Astrocyte of the cerebellum (primary cell): ENCODE data around the gene PLCXD3.

Source experiments
- DNase-seq: peaks from one replicate; pipeline ENCODE4 v3.0.0-alpha.2; 2011; ENCODE audit warnings: low read depth
- H3K4me3 ChIP-seq: 2 replicates; pipeline ENCODE4 v1.5.1; 2011; ENCODE audit warnings: mild to moderate bottlenecking, low read depth, low read length, moderate library complexity
- in situ Hi-C: cut with HindIII; loops from 2 replicates; pipeline ENCODE4 v1.10.0; 2017; ENCODE audit warnings: low sequenced_read_pairs
- TF ChIP-seq, protein P1 (sequence below): IDR thresholded peaks from 2 replicates; pipeline ENCODE4 v1.5.1; 2012; ENCODE audit warnings: low read length, low read depth, moderate library complexity, mild to moderate bottlenecking; ENCODE audit errors: missing control alignments

PLCXD3 gene

GRCh38 chr5:41402845-41403244, 107.6 kb downstream of the PLCXD3 start:
- in situ Hi-C loops: no loop called here
- no peak for DNase-seq
- H3K4me3 ChIP-seq: no peak overlapping the region
- TF ChIP-seq, protein P1, sequence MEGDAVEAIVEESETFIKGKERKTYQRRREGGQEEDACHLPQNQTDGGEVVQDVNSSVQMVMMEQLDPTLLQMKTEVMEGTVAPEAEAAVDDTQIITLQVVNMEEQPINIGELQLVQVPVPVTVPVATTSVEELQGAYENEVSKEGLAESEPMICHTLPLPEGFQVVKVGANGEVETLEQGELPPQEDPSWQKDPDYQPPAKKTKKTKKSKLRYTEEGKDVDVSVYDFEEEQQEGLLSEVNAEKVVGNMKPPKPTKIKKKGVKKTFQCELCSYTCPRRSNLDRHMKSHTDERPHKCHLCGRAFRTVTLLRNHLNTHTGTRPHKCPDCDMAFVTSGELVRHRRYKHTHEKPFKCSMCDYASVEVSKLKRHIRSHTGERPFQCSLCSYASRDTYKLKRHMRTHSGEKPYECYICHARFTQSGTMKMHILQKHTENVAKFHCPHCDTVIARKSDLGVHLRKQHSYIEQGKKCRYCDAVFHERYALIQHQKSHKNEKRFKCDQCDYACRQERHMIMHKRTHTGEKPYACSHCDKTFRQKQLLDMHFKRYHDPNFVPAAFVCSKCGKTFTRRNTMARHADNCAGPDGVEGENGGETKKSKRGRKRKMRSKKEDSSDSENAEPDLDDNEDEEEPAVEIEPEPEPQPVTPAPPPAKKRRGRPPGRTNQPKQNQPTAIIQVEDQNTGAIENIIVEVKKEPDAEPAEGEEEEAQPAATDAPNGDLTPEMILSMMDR: no peak

DNA sequence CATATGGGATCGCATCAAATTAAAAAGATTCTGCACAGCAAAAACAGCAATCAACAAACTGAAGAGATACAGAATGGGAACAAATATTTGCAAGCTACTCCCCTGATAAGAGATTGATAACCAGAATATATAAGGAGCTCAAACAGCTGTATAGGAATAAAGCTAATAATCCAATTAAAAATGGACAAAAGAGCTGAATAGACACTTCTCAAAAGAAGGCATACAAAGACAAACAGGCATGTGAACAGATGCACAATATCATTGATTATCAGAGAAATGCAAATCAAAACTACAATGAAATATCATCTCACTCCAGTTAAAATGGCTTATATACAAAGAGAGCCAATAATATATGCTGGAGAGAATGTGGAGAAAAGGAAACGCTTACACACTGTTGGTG, 110.6 kb downstream of the PLCXD3 start:
- in situ Hi-C loops: no loop called here
- no peak overlapping the region for H3K4me3 ChIP-seq
- no peak for DNase-seq
- TF ChIP-seq, protein P1: no peak

- TF ChIP-seq, protein P1: no peak
- in situ Hi-C loops: no loop called here
- H3K4me3 ChIP-seq: no peak overlapping the region
- DNase-seq: no peak
Observed at GRCh38 chr5:41392016-41392415, 118.4 kb downstream of the PLCXD3 start.

GRCh38 chr5:41374631-41375030, 135.8 kb downstream of the PLCXD3 start:
- in situ Hi-C loops: no loop called here
- TF ChIP-seq, protein P1: no peak
- no peak for DNase-seq
- H3K4me3 ChIP-seq: no peak overlapping the region

- no peak overlapping the region for H3K4me3 ChIP-seq
- TF ChIP-seq, protein P1: no peak
- no peak for DNase-seq
- in situ Hi-C loops: no loop called here
Observed at GRCh38 chr5:41373230-41373629, 137.2 kb downstream of the PLCXD3 start.

GRCh38 chr5:41371738-41372137, 138.7 kb downstream of the PLCXD3 start:
- TF ChIP-seq, protein P1: no peak
- no peak for DNase-seq

DNA sequence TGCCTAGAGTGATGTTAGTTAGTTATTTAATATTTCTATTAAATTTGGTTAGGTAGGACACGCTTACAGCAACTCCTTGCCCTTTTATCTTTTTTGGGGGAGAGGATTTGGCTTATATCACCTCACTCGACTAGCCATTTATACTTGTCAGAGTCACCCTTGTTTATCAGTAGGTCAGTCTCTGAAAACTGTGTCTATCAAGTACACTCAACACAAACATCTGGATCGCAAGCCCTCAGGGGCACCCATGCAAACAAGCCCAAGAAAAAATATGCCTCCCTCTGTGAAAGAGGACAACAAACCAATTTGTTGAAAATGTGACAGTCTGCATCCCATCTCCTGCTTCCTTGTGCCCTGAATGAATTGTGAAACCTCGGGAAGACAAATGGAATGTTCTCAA, 139.9 kb downstream of the PLCXD3 start:
- no peak overlapping the region for H3K4me3 ChIP-seq
- in situ Hi-C loops: no loop called here
- TF ChIP-seq, protein P1: no peak
- DNase-seq: no peak

More at GRCh38 chr5:41371738-41372137, 138.7 kb downstream of the PLCXD3 start:
- no peak overlapping the region for H3K4me3 ChIP-seq
- in situ Hi-C loops: no loop called here
